HCT116 (cell line): ENCODE results near the gene BBS9. TPM values are rescaled to one million over a fixed set of nuclear protein-coding genes. Genes with fewer than 3 reads are reported as not detected.

ENCODE experiments used
- ATAC-seq: fragments of 200-7000 bp; cut with Tn5 transposase; 2 replicates; pipeline ENCODE4 v1.9.1; 2020; ENCODE audit warnings: mild to moderate bottlenecking, moderate library complexity
- BruUV-seq: library from RNA; stranded (reverse); fragments of 400-500 nt; replicated peaks from 2 replicates; lab custom pipeline; 2021; lab: Mats Ljungman, UMichigan
- CTCF ChIA-PET: fragments of 300-600 bp; sonication (Branson Sonifier 250); formaldehyde crosslinking; loops from one replicate; lab custom pipeline; 2021; ENCODE audit warnings: antibody characterized with exemption; lab: Charles Lee
- POLR2A ChIA-PET: fragments of 300-600, 350-600 bp; sonication (Branson Sonifier 250); formaldehyde crosslinking; loops from one replicate; lab custom pipeline; 2021; ENCODE audit warnings: antibody characterized with exemption; lab: Charles Lee
- RAD21 ChIA-PET, 2 experiments: fragments of 300-600 bp; sonication (Branson Sonifier 250); formaldehyde crosslinking; loops; one replicate each; lab custom pipeline; 2023; ENCODE audit warnings: low total read pairs in 2 of 2; ENCODE audit not compliant: uncharacterized antibody in 2 of 2, unreplicated experiment in 2 of 2, low non-redundant PET in 1 of 2; lab: Charles Lee
- DNase-seq: peaks from one replicate; pipeline ENCODE4 v3.0.0-alpha.2; 2010; ENCODE audit warnings: low read depth, low spot score
- H2AFZ ChIP-seq: fragments of 200-600 bp; shearing (Covaris generic), sonication (generic); 2 replicates; pipeline ENCODE4 v1.6.1; 2017; ENCODE audit warnings: low read depth, mixed run types, mixed read lengths, antibody characterized with exemption, low read length; ENCODE audit not compliant: poor library complexity, severe bottlenecking
- H3K27ac ChIP-seq: 2 replicates; pipeline ENCODE4 v1.5.1; 2012; ENCODE audit warnings: low read depth, low read length
- H3K27me3 ChIP-seq: fragments of 200-600 bp; sonication (generic); 2 replicates; pipeline ENCODE4 v1.6.1; 2016; ENCODE audit warnings: mixed run types, low read length, mixed read lengths; ENCODE audit not compliant: insufficient read depth
- H3K36me3 ChIP-seq, 2 experiments: fragments of 200-500 bp in 1 of 2; fragments of 200-600 bp in 1 of 2; sonication (Bioruptor generic) in 1 of 2; sonication (generic) in 1 of 2; 2 replicates each; pipeline versions ENCODE4 v1.5.1 to v1.6.1; 2014 to 2016; ENCODE audit warnings: low read length in 2 of 2, inconsistent platforms in 1 of 2, mixed read lengths in 1 of 2, mixed run types in 1 of 2; ENCODE audit not compliant: insufficient read depth in 2 of 2, control insufficient read depth in 1 of 2
- H3K4me1 ChIP-seq, 2 experiments: fragments of 200-600 bp in 1 of 2; sonication (generic) in 1 of 2; 2 replicates each; pipeline versions ENCODE4 v1.5.1 to v1.6.1; 2012 to 2017; ENCODE audit warnings: low read length in 2 of 2, inconsistent platforms in 1 of 2, mild to moderate bottlenecking in 1 of 2, mixed read lengths in 1 of 2, mixed run types in 1 of 2, moderate library complexity in 1 of 2; ENCODE audit not compliant: insufficient read depth in 2 of 2, control insufficient read depth in 1 of 2
- H3K4me2 ChIP-seq: fragments of 200-600 bp; sonication (generic); 2 replicates; pipeline ENCODE4 v1.6.1; 2017; ENCODE audit warnings: mixed run types, low read length, mixed read lengths
- H3K4me3 ChIP-seq, 2 experiments: fragments of 200-600 bp in 1 of 2; sonication (generic) in 1 of 2; replicated peaks in 1 of 2; 2 replicates each; pipeline ENCODE4 v1.5.1; 2011 to 2016; ENCODE audit warnings: low read length in 2 of 2, control low read depth in 1 of 2, low read depth in 1 of 2, mild to moderate bottlenecking in 1 of 2, mixed read lengths in 1 of 2, mixed run types in 1 of 2
- H3K79me2 ChIP-seq: fragments of 200-600 bp; sonication (generic); 2 replicates; pipeline ENCODE4 v1.6.1; 2017; ENCODE audit warnings: mild to moderate bottlenecking, mixed run types, low read length, moderate library complexity, mixed read lengths; ENCODE audit not compliant: insufficient read depth
- H3K9ac ChIP-seq: fragments of 200-600 bp; sonication (generic); 2 replicates; pipeline ENCODE4 v1.6.1; 2016; ENCODE audit warnings: low read length, mixed read lengths
- H3K9me2 ChIP-seq: fragments of 200-600 bp; sonication (generic), shearing (Covaris generic); 2 replicates; pipeline ENCODE4 v1.6.1; 2017; ENCODE audit warnings: mixed run types, mild to moderate bottlenecking, moderate library complexity; ENCODE audit not compliant: insufficient read depth
- H3K9me3 ChIP-seq, 2 experiments: fragments of 200-500 bp in 1 of 2; fragments of 200-600 bp in 1 of 2; sonication (Bioruptor generic) in 1 of 2; sonication (generic) in 1 of 2; 2 replicates each; pipeline ENCODE4 v1.6.1; 2014 to 2017; ENCODE audit warnings: low read length in 2 of 2, mixed read lengths in 2 of 2, inconsistent platforms in 1 of 2, low read depth in 1 of 2, mild to moderate bottlenecking in 1 of 2, mixed run types in 1 of 2, moderate library complexity in 1 of 2; ENCODE audit not compliant: control insufficient read depth in 1 of 2, insufficient read depth in 1 of 2
- H4K20me1 ChIP-seq: fragments of 200-600 bp; sonication (generic), shearing (Covaris generic); 2 replicates; pipeline ENCODE4 v1.6.1; 2017; ENCODE audit warnings: mixed run types, mild to moderate bottlenecking, moderate library complexity; ENCODE audit not compliant: insufficient read depth
- CBX3 ChIP-seq: IDR thresholded peaks from 2 replicates; pipeline ENCODE4 v1.6.1; 2012; ENCODE audit warnings: low read depth
- EGR1 ChIP-seq: IDR thresholded peaks from 2 replicates; pipeline ENCODE4 v1.6.1; 2012; ENCODE audit warnings: low read depth
- ELF1 ChIP-seq: IDR thresholded peaks from 2 replicates; pipeline ENCODE4 v1.6.1; 2012; ENCODE audit warnings: low read depth, borderline replicate concordance
- EZH2 ChIP-seq: fragments of 200-600 bp; sonication (generic); IDR thresholded peaks from 2 replicates; pipeline ENCODE4 v1.6.1; 2017; ENCODE audit warnings: antibody characterized with exemption, mixed run types
- FOSL1 ChIP-seq: IDR thresholded peaks from 2 replicates; pipeline ENCODE4 v1.6.1; 2012; ENCODE audit warnings: low read depth
- POLR2A ChIP-seq: IDR thresholded peaks from 2 replicates; pipeline ENCODE4 v1.7.0; 2011; ENCODE audit warnings: borderline replicate concordance; ENCODE audit not compliant: insufficient read depth, insufficient read length; ENCODE audit errors: extremely low read depth
- SP1 ChIP-seq: IDR thresholded peaks from 2 replicates; pipeline ENCODE4 v1.6.1; 2012; ENCODE audit warnings: low read depth
- TCF7L2 ChIP-seq: IDR thresholded peaks from 2 replicates; pipeline ENCODE4 v1.7.0; 2011; ENCODE audit warnings: borderline replicate concordance, inconsistent platforms; ENCODE audit not compliant: insufficient read depth, insufficient read length; ENCODE audit errors: extremely low read depth
- YY1 ChIP-seq: IDR thresholded peaks from 2 replicates; pipeline ENCODE4 v1.6.1; 2011; ENCODE audit warnings: low read length, low read depth, moderate library complexity, mild to moderate bottlenecking; ENCODE audit not compliant: insufficient replicate concordance; ENCODE audit errors: extremely low read depth
- intact Hi-C: fragments of 100-400 bp; cut with micrococcal nuclease; formaldehyde crosslinking; loops from 2 replicates; pipeline ENCODE4 v1.10.0; 2022
- total RNA-seq: library from RNA; stranded (reverse); gene quantifications from one replicate; pipeline ENCODE4 v1.2.1, GENCODE V29; 2021; ENCODE audit not compliant: unreplicated experiment
- TF ChIP-seq, protein P1 (sequence below): IDR thresholded peaks from 2 replicates; pipeline ENCODE4 v1.6.1; 2012; ENCODE audit warnings: low read depth
- TF ChIP-seq, protein P2 (sequence below): IDR thresholded peaks from 2 replicates; pipeline ENCODE4 v1.6.1; 2012

The BBS9 gene
- total RNA-seq, 1 experiment from 2014 or later: 7.1 TPM

DNA sequence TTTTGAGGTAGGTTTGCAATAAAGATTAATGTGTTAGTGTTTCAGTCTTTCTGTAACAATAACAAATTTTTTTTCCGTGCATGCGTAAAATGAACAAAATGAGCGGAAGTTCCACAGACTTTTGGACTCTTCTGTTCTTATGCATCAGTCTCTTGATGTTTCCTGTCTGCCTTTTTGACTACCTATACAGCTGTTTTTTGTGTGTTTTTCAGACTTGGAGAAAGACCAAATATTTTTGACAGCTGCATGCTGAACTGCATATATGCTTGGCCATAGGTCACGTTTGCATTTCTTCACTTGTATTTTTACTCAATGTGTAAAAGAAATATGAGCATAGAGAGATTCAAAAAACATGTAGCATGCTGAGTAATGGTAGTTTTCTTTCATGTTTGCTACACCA, 119.3 kb downstream of the BBS9 start:
- Histone ChIP-seq H3K4me1 (no peaks in the 10 kb centered on the region), H3K27ac (no peak overlapping the region), H3K79me2 (no peaks in the 10 kb centered on the region), H4K20me1 (no peaks in the 10 kb centered on the region), H3K9me3 (no peaks in the 10 kb centered on the region), H3K36me3 (no peaks in the 10 kb centered on the region), H3K4me3 (no peak overlapping the region), H3K27me3 (no peaks in the 10 kb centered on the region), H2AFZ (no peak overlapping the region), H3K9ac (no peak overlapping the region), H3K9me2 (no peaks in the 10 kb centered on the region), H3K4me2 (no peak overlapping the region)
- POLR2A ChIA-PET: no interaction called here
- intact Hi-C loops: no loop called here
- CTCF ChIA-PET: no interaction called here
- ATAC-seq (no peak), DNase-seq (no peak)
- RAD21 ChIA-PET: no interaction called here
- no peak for TF ChIP-seq EZH2
- no TSS peak for BruUV-seq

DNA sequence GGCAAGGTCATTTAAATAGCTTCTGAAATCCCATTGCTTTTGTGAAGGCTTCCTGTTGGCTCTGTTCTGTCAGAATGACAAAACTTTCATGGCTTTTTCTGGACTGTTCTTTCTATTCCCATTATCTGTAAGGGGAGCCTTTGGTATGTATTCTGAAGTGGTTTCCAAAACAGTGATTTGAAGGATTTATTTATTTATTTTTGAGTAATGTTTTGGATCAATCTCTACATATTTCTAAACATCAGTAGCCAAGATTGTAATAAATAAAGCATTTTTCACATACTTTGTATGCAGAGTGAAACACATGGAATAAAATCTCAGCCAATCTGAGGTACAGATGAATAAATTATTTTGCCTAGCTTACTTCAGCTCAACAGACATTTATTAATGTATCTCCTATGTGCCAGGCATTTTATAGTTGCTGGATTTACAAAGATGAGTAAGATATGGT, 121.1 kb downstream of the BBS9 start:
- Histone ChIP-seq H2AFZ (no peak overlapping the region), H3K9ac (no peak overlapping the region), H3K4me2 (no peak overlapping the region), H3K27me3 (no peaks in the 10 kb centered on the region), H3K4me1 (no peaks in the 10 kb centered on the region), H4K20me1 (no peaks in the 10 kb centered on the region), H3K9me3 (no peaks in the 10 kb centered on the region), H3K79me2 (no peaks in the 10 kb centered on the region), H3K27ac (no peak overlapping the region), H3K36me3 (no peaks in the 10 kb centered on the region), H3K4me3 (no peak overlapping the region), H3K9me2 (no peaks in the 10 kb centered on the region)
- intact Hi-C loops: no loop called here
- RAD21 ChIA-PET: no interaction called here
- CTCF ChIA-PET: no interaction called here
- ATAC-seq: no peak
- POLR2A ChIA-PET: no interaction called here
- TF ChIP-seq TCF7L2 (no peak), POLR2A (no peak), FOSL1 (no peak), EGR1 (no peak), ELF1 (no peak), SP1 (no peak), YY1 (no peak), CBX3 (no peak)
- TF ChIP-seq, protein P1, sequence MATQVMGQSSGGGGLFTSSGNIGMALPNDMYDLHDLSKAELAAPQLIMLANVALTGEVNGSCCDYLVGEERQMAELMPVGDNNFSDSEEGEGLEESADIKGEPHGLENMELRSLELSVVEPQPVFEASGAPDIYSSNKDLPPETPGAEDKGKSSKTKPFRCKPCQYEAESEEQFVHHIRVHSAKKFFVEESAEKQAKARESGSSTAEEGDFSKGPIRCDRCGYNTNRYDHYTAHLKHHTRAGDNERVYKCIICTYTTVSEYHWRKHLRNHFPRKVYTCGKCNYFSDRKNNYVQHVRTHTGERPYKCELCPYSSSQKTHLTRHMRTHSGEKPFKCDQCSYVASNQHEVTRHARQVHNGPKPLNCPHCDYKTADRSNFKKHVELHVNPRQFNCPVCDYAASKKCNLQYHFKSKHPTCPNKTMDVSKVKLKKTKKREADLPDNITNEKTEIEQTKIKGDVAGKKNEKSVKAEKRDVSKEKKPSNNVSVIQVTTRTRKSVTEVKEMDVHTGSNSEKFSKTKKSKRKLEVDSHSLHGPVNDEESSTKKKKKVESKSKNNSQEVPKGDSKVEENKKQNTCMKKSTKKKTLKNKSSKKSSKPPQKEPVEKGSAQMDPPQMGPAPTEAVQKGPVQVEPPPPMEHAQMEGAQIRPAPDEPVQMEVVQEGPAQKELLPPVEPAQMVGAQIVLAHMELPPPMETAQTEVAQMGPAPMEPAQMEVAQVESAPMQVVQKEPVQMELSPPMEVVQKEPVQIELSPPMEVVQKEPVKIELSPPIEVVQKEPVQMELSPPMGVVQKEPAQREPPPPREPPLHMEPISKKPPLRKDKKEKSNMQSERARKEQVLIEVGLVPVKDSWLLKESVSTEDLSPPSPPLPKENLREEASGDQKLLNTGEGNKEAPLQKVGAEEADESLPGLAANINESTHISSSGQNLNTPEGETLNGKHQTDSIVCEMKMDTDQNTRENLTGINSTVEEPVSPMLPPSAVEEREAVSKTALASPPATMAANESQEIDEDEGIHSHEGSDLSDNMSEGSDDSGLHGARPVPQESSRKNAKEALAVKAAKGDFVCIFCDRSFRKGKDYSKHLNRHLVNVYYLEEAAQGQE: no peak
- TF ChIP-seq, protein P2, sequence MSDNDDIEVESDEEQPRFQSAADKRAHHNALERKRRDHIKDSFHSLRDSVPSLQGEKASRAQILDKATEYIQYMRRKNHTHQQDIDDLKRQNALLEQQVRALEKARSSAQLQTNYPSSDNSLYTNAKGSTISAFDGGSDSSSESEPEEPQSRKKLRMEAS: no peak
- no TSS peak for BruUV-seq
- DNase-seq: no peak
